ENCODE results near the gene PDE4DIP.
"Not testable (repeated sequence)": the region's sequence is repeated elsewhere in the genome, so short reads cannot be mapped to it uniquely, and the experiment has no call there.

DNA sequence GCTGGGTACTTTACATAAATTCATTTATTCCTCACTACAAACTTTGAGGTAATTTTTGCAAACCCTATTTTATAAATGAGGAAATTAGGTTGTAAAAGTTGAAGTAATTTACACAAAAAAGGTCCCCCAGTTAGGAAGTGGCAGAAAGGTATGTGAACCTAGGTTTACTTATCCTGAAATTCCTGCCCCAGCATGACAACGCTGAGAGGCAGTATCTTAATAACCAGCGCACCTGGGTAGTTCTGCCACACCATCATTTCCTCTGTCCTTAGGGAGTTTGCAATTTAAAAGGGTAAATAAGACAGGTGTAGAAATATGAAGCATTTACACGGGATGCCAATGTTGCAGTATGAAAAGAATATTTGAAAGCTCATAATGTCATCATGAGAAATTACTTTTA lies 79.6 kb downstream of the PDE4DIP start:
- TF ChIP-seq, protein P1, sequence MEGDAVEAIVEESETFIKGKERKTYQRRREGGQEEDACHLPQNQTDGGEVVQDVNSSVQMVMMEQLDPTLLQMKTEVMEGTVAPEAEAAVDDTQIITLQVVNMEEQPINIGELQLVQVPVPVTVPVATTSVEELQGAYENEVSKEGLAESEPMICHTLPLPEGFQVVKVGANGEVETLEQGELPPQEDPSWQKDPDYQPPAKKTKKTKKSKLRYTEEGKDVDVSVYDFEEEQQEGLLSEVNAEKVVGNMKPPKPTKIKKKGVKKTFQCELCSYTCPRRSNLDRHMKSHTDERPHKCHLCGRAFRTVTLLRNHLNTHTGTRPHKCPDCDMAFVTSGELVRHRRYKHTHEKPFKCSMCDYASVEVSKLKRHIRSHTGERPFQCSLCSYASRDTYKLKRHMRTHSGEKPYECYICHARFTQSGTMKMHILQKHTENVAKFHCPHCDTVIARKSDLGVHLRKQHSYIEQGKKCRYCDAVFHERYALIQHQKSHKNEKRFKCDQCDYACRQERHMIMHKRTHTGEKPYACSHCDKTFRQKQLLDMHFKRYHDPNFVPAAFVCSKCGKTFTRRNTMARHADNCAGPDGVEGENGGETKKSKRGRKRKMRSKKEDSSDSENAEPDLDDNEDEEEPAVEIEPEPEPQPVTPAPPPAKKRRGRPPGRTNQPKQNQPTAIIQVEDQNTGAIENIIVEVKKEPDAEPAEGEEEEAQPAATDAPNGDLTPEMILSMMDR (IDR thresholded peaks at IDR 0.05), result not testable (repeated sequence)
- TF ChIP-seq POLR2A (IDR thresholded peaks at IDR 0.05), result not testable (repeated sequence)

All from Peyer's patch (tissue), 4 donors.